RWPE2 (cell line): ENCODE results near the gene TBC1D5.

Source experiments
- ATAC-seq: fragments of 200-7000 bp; cut with Tn5 transposase; 3 replicates; pipeline ENCODE4 v1.9.1; 2021; ENCODE audit warnings: low read depth
- DNase-seq: peaks from one replicate; pipeline ENCODE4 v3.0.0-alpha.2; 2020; ENCODE audit warnings: low spot score
- H3K27ac ChIP-seq: fragments of 450-650 bp; 2 replicates; pipeline ENCODE4 v1.5.1; 2017; ENCODE audit warnings: mild to moderate bottlenecking; ENCODE audit not compliant: poor library complexity, severe bottlenecking
- H3K27me3 ChIP-seq: fragments of 250-450 bp; sonication (Bioruptor Pico); 2 replicates; pipeline ENCODE4 v1.5.1; 2021; ENCODE audit warnings: mild to moderate bottlenecking, moderate library complexity; ENCODE audit not compliant: insufficient read depth, poor library complexity, severe bottlenecking
- H3K36me3 ChIP-seq: fragments of 250-450 bp; sonication (Bioruptor Pico); 2 replicates; pipeline ENCODE4 v1.5.1; 2020; ENCODE audit warnings: low read depth, mild to moderate bottlenecking, moderate library complexity
- H3K4me1 ChIP-seq: fragments of 250-450 bp; sonication (Bioruptor Pico); 2 replicates; pipeline ENCODE4 v1.5.1; 2021; ENCODE audit warnings: mild to moderate bottlenecking, moderate library complexity; ENCODE audit not compliant: insufficient read depth, poor library complexity, severe bottlenecking
- H3K4me3 ChIP-seq: fragments of 250-450 bp; sonication (Bioruptor Pico); 2 replicates; pipeline ENCODE4 v1.5.1; 2021; ENCODE audit warnings: mild to moderate bottlenecking, moderate library complexity; ENCODE audit not compliant: severe bottlenecking
- H3K9me3 ChIP-seq: fragments of 250-450 bp; sonication (Bioruptor Pico); 2 replicates; pipeline ENCODE4 v1.5.1; 2021; ENCODE audit warnings: mild to moderate bottlenecking, moderate library complexity; ENCODE audit not compliant: severe bottlenecking
- CTCF ChIP-seq: fragments of 450-650 bp; IDR thresholded peaks from one replicate; pipeline ENCODE4 v1.5.1; 2017; ENCODE audit warnings: mild to moderate bottlenecking, moderate library complexity; ENCODE audit not compliant: poor library complexity, severe bottlenecking

TBC1D5 gene

GRCh38 chr3:17765819-17766472 is 23.5 kb upstream of the TBC1D5 start:
- Histone ChIP-seq H3K4me1 (no peaks in the 10 kb centered on the region), H3K27me3 (no peaks in the 10 kb centered on the region), H3K36me3 (no peaks in the 10 kb centered on the region), H3K4me3 (no peak overlapping the region), H3K9me3 (no peaks in the 10 kb centered on the region), H3K27ac (no peak overlapping the region)
- ATAC-seq (no peak), DNase-seq (no peak)
- TF ChIP-seq CTCF, result no peak

- no peak for DNase-seq
- Histone ChIP-seq H3K36me3 (no peaks in the 10 kb centered on the region), H3K9me3 (no peaks in the 10 kb centered on the region), H3K4me1 (no peaks in the 10 kb centered on the region), H3K27me3 (no peaks in the 10 kb centered on the region), H3K4me3 (no peak overlapping the region), H3K27ac (no peak overlapping the region)
- TF ChIP-seq CTCF, result no peak
- no peak for ATAC-seq
These were observed 19.1 kb upstream of the TBC1D5 start for GRCh38 chr3:17761563-17761962.

- Histone ChIP-seq H3K4me3 (no peak overlapping the region), H3K36me3 (no peaks in the 10 kb centered on the region), H3K4me1 (no peaks in the 10 kb centered on the region), H3K9me3 (no peaks in the 10 kb centered on the region), H3K27me3 (no peaks in the 10 kb centered on the region), H3K27ac (no peak overlapping the region)
- no peak for ATAC-seq
- DNase-seq, result no peak
- TF ChIP-seq CTCF, result no peak
These were observed 17.5 kb upstream of the TBC1D5 start for GRCh38 chr3:17759901-17760300.

DNA sequence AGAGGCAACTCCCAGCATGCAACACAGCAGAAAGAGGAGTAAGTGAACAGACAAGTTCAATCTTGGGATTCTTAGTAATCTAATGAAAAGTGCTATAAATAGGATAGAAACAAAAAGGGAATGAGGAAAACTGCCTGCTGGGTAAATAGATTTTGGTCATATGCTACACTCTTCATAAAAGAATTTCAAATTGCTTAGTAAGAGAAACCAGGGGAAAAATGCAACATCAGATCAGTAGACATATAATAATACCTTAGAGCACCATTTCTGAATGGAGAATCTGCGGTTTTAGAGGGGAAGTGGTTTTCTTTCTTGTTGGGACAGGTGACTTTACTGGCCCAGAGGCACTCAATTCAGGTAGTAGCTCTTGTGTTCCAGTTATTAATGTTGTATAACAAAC is 13.4 kb upstream of the TBC1D5 start:
- H3K36me3 ChIP-seq, result no peaks in the 10 kb centered on the region
- no peak for ATAC-seq
- no peaks in the 10 kb centered on the region for H3K4me1 ChIP-seq
- H3K4me3 ChIP-seq, result no peak overlapping the region
- no peaks in the 10 kb centered on the region for H3K9me3 ChIP-seq
- no peaks in the 10 kb centered on the region for H3K27me3 ChIP-seq
- no peak overlapping the region for H3K27ac ChIP-seq
- TF ChIP-seq CTCF, result no peak
- DNase-seq, result no peak

- no peak overlapping the region for H3K4me3 ChIP-seq
- no peaks in the 10 kb centered on the region for H3K36me3 ChIP-seq
- ATAC-seq (no peak), DNase-seq (no peak)
- no peaks in the 10 kb centered on the region for H3K9me3 ChIP-seq
- H3K4me1 ChIP-seq, result no peaks in the 10 kb centered on the region
- H3K27ac ChIP-seq, result no peak overlapping the region
- no peaks in the 10 kb centered on the region for H3K27me3 ChIP-seq
- TF ChIP-seq CTCF, result no peak
These were observed 11.2 kb upstream of the TBC1D5 start for GRCh38 chr3:17753632-17753992.
